Measurements from ENCODE around the gene P2RX6. TPM values are rescaled to one million over a fixed set of nuclear protein-coding genes. Genes with fewer than 3 reads are reported as not detected.

The P2RX6 gene
- total and polyA plus RNA-seq, 9 of the 15 experiments (the other 6 are each of a cell fraction or from before 2014, with no cell fraction given), result 0.01 to 3.9 (median 1.5) TPM; not detected in 1

DNA sequence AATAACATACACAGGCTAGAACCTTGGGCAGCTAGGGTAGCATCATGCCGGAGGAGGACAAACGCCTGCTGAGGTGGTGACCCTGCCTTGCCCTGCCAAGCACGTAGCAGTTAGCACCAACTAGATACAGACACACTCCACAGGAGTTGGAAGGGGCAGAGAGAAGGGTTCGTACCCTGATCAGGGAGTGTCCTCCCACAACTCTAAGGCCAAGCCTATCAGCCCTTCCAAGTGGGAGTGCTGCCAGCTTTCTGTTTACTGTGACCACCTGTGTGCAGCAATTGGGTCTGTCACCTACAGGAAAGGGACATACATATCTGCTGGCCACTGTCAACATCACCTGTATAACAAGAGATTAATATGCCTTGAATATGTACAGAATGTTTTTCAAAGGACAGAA lies 11.2 kb upstream of the P2RX6 start:
- ATAC-seq, result no peak
- intact Hi-C loops (cut with micrococcal nuclease), result loop anchor here (5.0 kb wide), 4 partner anchors 54 to 496 kb away; partner anchors contain the start of genes MED15, PI4KA and SNAP29
- H2AFZ ChIP-seq (ENCODE audit: low read depth, low read length), result no peak overlapping the region
- no peaks in the 10 kb centered on the region for H3K9me3 ChIP-seq (replicated peaks; ENCODE audit: control insufficient read depth, insufficient read depth, low read depth, low read length)
- in situ Hi-C loops (cut with MboI), result no loop called here
- BruUV-seq (replicated peaks), result no TSS peak
- peak overlapping the region in 1 of 2 experiments; percentile 69; a peak in 1 of 4 replicates for H3K9ac ChIP-seq (ENCODE audit: insufficient read depth in 1 of 2, low read depth in 2 of 2, low read length in 2 of 2)
- peak overlapping the region; percentile 2; the same call in 1 of the 2 replicates for H3K4me2 ChIP-seq (ENCODE audit: insufficient read depth, low read length)
- H3K27me3 ChIP-seq (ENCODE audit: control insufficient read depth in 2 of 2, insufficient read depth in 2 of 2, low read length in 2 of 2), result no peaks in the 10 kb centered on the region
- POLR2A ChIA-PET, result interaction anchor here (0.6 to 17.9 kb wide), 14 partner anchors 12 to 139 kb away, joined by 3 to 451 read pairs (median 4); partner anchors contain the start of genes AIFM3, LZTR1 and P2RX6
- peaks cover 8% of the 10 kb centered on the region; the same call in 1 of the 2 replicates for H4K20me1 ChIP-seq (replicated peaks; ENCODE audit: control insufficient read depth, insufficient read depth, low read length)
- H3K36me3 ChIP-seq (ENCODE audit: control insufficient read depth, insufficient read depth, low read length), result peaks cover 30% of the 10 kb centered on the region
- no peaks in the 10 kb centered on the region for H3K9me1 ChIP-seq (ENCODE audit: control insufficient read depth, insufficient read depth, low read length)
- peaks cover 46% of the 10 kb centered on the region for H3K79me2 ChIP-seq (ENCODE audit: control insufficient read depth, insufficient read depth, low read length)
- no peak for FAIRE-seq
- WGBS (ENCODE audit: insufficient coverage, low coverage, missing lambda C conversion rate), result 60% methylated on average over 4 of the region's 4 CpGs
- DNase-seq (ENCODE audit: extremely low read depth in 1 of 4, low spot score in 3 of 4), result peak in 2 of 4 experiments; percentile 57 to 67
- peaks cover 25 to 56% of the 10 kb centered on the region in 2 experiments for H3K4me1 ChIP-seq (replicated peaks in 1 of 2; ENCODE audit: control insufficient read depth in 2 of 2, insufficient read depth in 2 of 2, low read length in 2 of 2)
- CTCF ChIA-PET (ENCODE audit: low intra/inter-chr PET ratio), result no interaction called here
- H3K27ac ChIP-seq (ENCODE audit: extremely low read depth, low read depth, low read length), result peak overlapping the region; percentile 9; the same call in 1 of the 3 replicates
- H3K4me3 ChIP-seq, result no peak overlapping the region
- TF ChIP-seq JUND (IDR thresholded peaks at IDR 0.05; ENCODE audit: borderline replicate concordance, low read depth, low read length) (0 out of 2 replicates have a peak, but pooled peaks have one; percentile 6), JUND (tag; IDR thresholded peaks at IDR 0.05; ENCODE audit: borderline replicate concordance, low read depth, low read length) (no peak), XRCC3 (IDR thresholded peaks at IDR 0.05) (no peak), OTX1 (CRISPR knock-in tag; IDR thresholded peaks at IDR 0.05) (0 out of 2 replicates have a peak, but pooled peaks have one; percentile 50), ELF4 (CRISPR knock-in tag; IDR thresholded peaks at IDR 0.05) (peak; percentile 50), MYC (IDR thresholded peaks at IDR 0.05; ENCODE audit: low read depth, low read length) (0 out of 2 replicates have a peak, but pooled peaks have one; percentile 16), MYC (CRISPR knock-in tag; IDR thresholded peaks at IDR 0.05; ENCODE audit: borderline replicate concordance, low read depth) (no peak), FOXK1 (CRISPR knock-in tag; IDR thresholded peaks at IDR 0.05; ENCODE audit: borderline replicate concordance) (no peak), NCOR1 (IDR thresholded peaks at IDR 0.05) (no peak)
- TF ChIP-seq, protein P1, sequence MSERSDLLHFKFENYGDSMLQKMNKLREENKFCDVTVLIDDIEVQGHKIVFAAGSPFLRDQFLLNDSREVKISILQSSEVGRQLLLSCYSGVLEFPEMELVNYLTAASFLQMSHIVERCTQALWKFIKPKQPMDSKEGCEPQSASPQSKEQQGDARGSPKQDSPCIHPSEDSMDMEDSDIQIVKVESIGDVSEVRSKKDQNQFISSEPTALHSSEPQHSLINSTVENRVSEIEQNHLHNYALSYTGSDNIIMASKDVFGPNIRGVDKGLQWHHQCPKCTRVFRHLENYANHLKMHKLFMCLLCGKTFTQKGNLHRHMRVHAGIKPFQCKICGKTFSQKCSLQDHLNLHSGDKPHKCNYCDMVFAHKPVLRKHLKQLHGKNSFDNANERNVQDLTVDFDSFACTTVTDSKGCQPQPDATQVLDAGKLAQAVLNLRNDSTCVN (CRISPR knock-in tag; IDR thresholded peaks at IDR 0.05), result 0 out of 2 replicates have a peak, but pooled peaks have one; percentile 9
- TF ChIP-seq, protein P2, sequence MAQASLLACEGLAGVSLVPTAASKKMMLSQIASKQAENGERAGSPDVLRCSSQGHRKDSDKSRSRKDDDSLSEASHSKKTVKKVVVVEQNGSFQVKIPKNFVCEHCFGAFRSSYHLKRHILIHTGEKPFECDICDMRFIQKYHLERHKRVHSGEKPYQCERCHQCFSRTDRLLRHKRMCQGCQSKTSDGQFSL (CRISPR knock-in tag; IDR thresholded peaks at IDR 0.05), result no peak
- TF ChIP-seq, protein P2 (tag; IDR thresholded peaks at IDR 0.05), result 0 out of 4 replicates have a peak, but pooled peaks of 1 of the 2 experiments have one; percentile 14
- TF ChIP-seq, protein P3, sequence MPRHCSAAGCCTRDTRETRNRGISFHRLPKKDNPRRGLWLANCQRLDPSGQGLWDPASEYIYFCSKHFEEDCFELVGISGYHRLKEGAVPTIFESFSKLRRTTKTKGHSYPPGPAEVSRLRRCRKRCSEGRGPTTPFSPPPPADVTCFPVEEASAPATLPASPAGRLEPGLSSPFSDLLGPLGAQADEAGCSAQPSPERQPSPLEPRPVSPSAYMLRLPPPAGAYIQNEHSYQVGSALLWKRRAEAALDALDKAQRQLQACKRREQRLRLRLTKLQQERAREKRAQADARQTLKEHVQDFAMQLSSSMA (CRISPR knock-in tag; IDR thresholded peaks at IDR 0.05), result no peak
- TF ChIP-seq, protein P4, sequence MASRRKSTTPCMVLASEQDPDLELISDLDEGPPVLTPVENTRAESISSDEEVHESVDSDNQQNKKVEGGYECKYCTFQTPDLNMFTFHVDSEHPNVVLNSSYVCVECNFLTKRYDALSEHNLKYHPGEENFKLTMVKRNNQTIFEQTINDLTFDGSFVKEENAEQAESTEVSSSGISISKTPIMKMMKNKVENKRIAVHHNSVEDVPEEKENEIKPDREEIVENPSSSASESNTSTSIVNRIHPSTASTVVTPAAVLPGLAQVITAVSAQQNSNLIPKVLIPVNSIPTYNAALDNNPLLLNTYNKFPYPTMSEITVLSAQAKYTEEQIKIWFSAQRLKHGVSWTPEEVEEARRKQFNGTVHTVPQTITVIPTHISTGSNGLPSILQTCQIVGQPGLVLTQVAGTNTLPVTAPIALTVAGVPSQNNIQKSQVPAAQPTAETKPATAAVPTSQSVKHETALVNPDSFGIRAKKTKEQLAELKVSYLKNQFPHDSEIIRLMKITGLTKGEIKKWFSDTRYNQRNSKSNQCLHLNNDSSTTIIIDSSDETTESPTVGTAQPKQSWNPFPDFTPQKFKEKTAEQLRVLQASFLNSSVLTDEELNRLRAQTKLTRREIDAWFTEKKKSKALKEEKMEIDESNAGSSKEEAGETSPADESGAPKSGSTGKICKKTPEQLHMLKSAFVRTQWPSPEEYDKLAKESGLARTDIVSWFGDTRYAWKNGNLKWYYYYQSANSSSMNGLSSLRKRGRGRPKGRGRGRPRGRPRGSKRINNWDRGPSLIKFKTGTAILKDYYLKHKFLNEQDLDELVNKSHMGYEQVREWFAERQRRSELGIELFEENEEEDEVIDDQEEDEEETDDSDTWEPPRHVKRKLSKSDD (conservative IDR thresholded peaks at IDR 0.05; ENCODE audit: low read length), result no peak
- TF ChIP-seq, protein P5, sequence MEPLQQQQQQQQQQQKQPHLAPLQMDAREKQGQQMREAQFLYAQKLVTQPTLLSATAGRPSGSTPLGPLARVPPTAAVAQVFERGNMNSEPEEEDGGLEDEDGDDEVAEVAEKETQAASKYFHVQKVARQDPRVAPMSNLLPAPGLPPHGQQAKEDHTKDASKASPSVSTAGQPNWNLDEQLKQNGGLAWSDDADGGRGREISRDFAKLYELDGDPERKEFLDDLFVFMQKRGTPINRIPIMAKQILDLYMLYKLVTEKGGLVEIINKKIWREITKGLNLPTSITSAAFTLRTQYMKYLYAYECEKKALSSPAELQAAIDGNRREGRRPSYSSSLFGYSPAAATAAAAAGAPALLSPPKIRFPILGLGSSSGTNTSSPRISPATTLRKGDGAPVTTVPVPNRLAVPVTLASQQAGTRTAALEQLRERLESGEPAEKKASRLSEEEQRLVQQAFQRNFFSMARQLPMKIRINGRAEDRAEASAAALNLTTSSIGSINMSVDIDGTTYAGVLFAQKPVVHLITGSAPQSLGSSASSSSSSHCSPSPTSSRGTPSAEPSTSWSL (CRISPR knock-in tag; IDR thresholded peaks at IDR 0.05; ENCODE audit: borderline replicate concordance), result 0 out of 2 replicates have a peak, but pooled peaks have one; percentile 53

Data from K562 (cell line).